KMS-11 (cell line): Measurements from ENCODE around the gene MEGF11.

Experiments used
- H2AFZ ChIP-seq: fragments of 200-600 bp; sonication (generic); 2 replicates; pipeline ENCODE4 v1.6.1; 2016; ENCODE audit warnings: antibody characterized with exemption, mixed run types, low read depth
- H3K27ac ChIP-seq: fragments of 200-600 bp; sonication (generic); 2 replicates; pipeline ENCODE4 v1.6.1; 2016; ENCODE audit warnings: mild to moderate bottlenecking, mixed run types
- H3K27me3 ChIP-seq: fragments of 200-600 bp; sonication (generic); 2 replicates; pipeline ENCODE4 v1.6.1; 2017; ENCODE audit warnings: mild to moderate bottlenecking, low read depth, mixed run types, moderate library complexity; ENCODE audit not compliant: insufficient read depth
- H3K36me3 ChIP-seq: fragments of 200-600 bp; sonication (generic); 2 replicates; pipeline ENCODE4 v1.6.1; 2017; ENCODE audit warnings: mild to moderate bottlenecking, mixed run types; ENCODE audit not compliant: insufficient read depth
- H3K4me1 ChIP-seq: fragments of 200-600 bp; sonication (generic); 2 replicates; pipeline ENCODE4 v1.6.1; 2016; ENCODE audit warnings: mild to moderate bottlenecking, low read depth, mixed run types; ENCODE audit not compliant: poor library complexity, severe bottlenecking
- H3K4me2 ChIP-seq: fragments of 200-600 bp; sonication (generic); 2 replicates; pipeline ENCODE4 v1.7.0; 2016; ENCODE audit warnings: mild to moderate bottlenecking, mixed run types
- H3K4me3 ChIP-seq: fragments of 200-600 bp; sonication (generic); IDR thresholded peaks from 2 replicates; pipeline ENCODE4 v1.6.1; 2017; ENCODE audit warnings: low read depth, low read length, mixed read lengths; ENCODE audit not compliant: insufficient read depth
- H3K79me2 ChIP-seq: fragments of 200-600 bp; sonication (generic); 2 replicates; pipeline ENCODE4 v1.6.1; 2016; ENCODE audit warnings: low read depth, mixed run types; ENCODE audit not compliant: insufficient read depth
- H3K9ac ChIP-seq: fragments of 200-600 bp; sonication (generic); 2 replicates; pipeline ENCODE4 v1.6.1; 2016; ENCODE audit warnings: mild to moderate bottlenecking, mixed run types
- H4K20me1 ChIP-seq: fragments of 200-600 bp; sonication (generic); 2 replicates; pipeline ENCODE4 v1.6.1; 2016; ENCODE audit warnings: mild to moderate bottlenecking, mixed run types; ENCODE audit not compliant: insufficient read depth
- TF ChIP-seq, protein P1 (sequence below): fragments of 200-600 bp; sonication (generic); conservative IDR thresholded peaks from 2 replicates; pipeline ENCODE4 v1.6.1; 2017; ENCODE audit warnings: low read depth, mild to moderate bottlenecking, antibody characterized with exemption, low read length, moderate library complexity, mixed read lengths

MEGF11 gene

DNA sequence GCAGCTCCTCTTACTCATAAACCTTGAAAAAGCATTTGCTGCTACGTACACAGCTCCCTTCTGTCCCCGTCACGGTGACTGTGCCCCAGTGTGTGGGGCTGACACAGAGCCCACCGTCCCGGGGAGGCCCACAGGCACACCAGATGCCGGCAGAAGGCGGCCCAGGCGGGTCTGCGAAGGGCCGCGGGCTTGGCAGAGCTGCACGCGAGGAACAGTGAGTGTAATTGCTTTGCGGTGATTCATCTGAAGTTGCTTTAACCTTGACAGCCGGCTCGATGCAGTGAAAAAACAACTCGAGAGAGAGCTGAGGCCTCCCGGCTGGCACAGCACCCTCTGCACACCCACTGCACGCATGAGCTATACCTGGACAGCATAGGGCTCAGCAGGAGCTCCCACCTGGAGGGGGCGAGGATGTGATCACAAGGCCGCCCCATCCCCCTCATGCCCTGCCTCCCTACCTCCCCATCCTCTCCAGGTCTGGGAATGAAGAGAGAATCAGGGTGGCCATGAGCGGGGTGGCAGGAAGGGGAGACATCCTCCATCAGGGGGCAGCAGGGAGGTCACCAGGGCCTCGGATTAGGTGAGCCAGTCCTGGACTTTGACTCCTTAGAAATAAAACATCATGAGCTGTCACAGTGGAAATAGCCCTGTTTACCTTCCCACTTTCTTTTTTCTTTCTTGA is 172.7 kb downstream of the MEGF11 start:
- H3K79me2 ChIP-seq = no peaks in the 10 kb centered on the region
- no peak overlapping the region for H3K9ac ChIP-seq
- TF ChIP-seq, protein P1, sequence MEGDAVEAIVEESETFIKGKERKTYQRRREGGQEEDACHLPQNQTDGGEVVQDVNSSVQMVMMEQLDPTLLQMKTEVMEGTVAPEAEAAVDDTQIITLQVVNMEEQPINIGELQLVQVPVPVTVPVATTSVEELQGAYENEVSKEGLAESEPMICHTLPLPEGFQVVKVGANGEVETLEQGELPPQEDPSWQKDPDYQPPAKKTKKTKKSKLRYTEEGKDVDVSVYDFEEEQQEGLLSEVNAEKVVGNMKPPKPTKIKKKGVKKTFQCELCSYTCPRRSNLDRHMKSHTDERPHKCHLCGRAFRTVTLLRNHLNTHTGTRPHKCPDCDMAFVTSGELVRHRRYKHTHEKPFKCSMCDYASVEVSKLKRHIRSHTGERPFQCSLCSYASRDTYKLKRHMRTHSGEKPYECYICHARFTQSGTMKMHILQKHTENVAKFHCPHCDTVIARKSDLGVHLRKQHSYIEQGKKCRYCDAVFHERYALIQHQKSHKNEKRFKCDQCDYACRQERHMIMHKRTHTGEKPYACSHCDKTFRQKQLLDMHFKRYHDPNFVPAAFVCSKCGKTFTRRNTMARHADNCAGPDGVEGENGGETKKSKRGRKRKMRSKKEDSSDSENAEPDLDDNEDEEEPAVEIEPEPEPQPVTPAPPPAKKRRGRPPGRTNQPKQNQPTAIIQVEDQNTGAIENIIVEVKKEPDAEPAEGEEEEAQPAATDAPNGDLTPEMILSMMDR = no peak
- no peaks in the 10 kb centered on the region for H3K4me1 ChIP-seq
- H3K27ac ChIP-seq = no peak overlapping the region
- no peaks in the 10 kb centered on the region for H3K36me3 ChIP-seq
- H3K4me2 ChIP-seq = no peak overlapping the region
- no peak overlapping the region for H2AFZ ChIP-seq
- no peak overlapping the region for H3K4me3 ChIP-seq
- no peaks in the 10 kb centered on the region for H4K20me1 ChIP-seq
- no peaks in the 10 kb centered on the region for H3K27me3 ChIP-seq

DNA sequence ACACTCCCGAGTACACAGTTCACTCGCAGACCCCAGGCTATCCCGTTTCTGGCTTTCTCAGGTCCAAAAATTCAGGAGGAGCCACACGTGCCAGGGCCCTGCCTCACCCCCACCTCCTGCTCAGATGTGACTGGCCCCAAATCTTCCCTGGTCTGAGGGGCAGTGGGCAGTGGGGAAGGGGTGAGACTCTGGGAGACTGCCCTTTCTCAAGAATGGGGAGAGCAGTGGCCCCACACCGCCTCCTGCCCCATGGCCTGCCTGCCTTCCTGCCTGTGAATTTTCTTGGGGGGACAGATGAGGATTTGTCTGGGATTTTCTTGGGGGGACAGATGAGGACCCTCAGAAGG is 174.6 kb downstream of the MEGF11 start:
- Histone ChIP-seq H3K4me1 (no peaks in the 10 kb centered on the region), H3K27ac (no peak overlapping the region), H3K27me3 (no peaks in the 10 kb centered on the region), H2AFZ (no peak overlapping the region), H3K9ac (no peak overlapping the region), H3K4me2 (no peak overlapping the region), H3K4me3 (no peak overlapping the region), H4K20me1 (no peaks in the 10 kb centered on the region), H3K79me2 (no peaks in the 10 kb centered on the region), H3K36me3 (no peaks in the 10 kb centered on the region)
- TF ChIP-seq, protein P1 = no peak

DNA sequence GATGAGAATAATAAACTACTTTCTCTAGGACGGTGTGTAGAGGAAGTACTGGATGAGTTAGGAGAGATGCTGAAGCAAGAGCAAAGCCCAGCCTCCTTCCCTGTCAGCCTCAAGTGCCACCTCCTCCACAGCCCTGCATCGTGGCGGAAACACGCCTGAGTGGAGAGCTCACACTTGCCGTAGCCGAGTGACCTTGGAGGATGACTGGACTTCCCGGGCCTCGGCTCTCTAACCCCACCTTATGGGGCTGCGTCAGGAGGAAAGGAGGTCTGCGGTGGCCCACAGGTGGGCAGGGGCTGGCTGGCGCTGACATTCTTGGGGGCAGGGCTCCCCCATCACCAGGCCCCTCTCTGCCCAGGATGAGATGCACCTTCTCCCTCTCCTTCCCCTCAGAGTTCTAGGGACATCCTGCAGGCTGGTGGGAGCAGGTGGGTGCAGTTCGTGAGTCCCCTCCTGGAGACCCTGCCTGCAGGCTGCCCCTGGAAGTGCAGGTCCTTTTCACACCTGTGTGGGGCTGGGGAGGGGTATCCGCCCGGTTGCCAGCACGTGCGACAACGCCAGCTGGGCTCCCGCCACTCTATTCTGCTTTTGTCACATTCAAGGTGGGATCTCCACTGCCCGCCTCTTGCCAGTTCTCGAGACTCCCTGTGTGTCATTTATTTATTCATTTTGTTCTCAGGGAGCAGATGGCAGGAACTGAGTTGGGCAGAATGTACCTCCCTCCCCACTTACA is 175.2 kb downstream of the MEGF11 start:
- Histone ChIP-seq H2AFZ (no peak overlapping the region), H4K20me1 (no peaks in the 10 kb centered on the region), H3K9ac (no peak overlapping the region), H3K36me3 (no peaks in the 10 kb centered on the region), H3K27ac (no peak overlapping the region), H3K4me3 (no peak overlapping the region), H3K4me1 (no peaks in the 10 kb centered on the region), H3K79me2 (no peaks in the 10 kb centered on the region), H3K4me2 (no peak overlapping the region), H3K27me3 (no peaks in the 10 kb centered on the region)
- TF ChIP-seq, protein P1 = no peak

DNA sequence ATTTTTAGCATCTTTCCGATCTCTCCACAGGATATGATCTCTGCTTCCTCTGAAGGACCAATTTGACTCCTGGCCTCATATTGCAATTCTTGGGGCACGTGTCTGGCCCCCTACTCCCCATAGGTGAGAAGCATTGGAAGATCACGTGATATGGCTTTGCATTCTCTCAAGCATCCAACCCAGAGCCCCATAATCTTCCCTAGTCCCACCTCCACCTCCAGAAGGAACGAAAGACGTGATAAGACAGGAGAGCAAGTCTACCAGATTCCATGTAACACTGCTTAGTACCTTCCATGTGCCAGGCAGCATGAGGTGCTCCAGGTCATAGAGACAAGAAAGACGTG is 176.3 kb downstream of the MEGF11 start:
- Histone ChIP-seq H3K27ac (no peak overlapping the region), H3K4me3 (no peak overlapping the region), H3K36me3 (no peaks in the 10 kb centered on the region), H3K4me2 (no peak overlapping the region), H3K27me3 (no peaks in the 10 kb centered on the region), H4K20me1 (no peaks in the 10 kb centered on the region), H3K9ac (no peak overlapping the region), H3K79me2 (no peaks in the 10 kb centered on the region), H2AFZ (no peak overlapping the region), H3K4me1 (no peaks in the 10 kb centered on the region)
- TF ChIP-seq, protein P1 = no peak
